SK-N-SH (cell line): ENCODE results near the gene ITIH5. TPM values are rescaled to one million over a fixed set of nuclear protein-coding genes. Genes with fewer than 3 reads are reported as not detected.

Experiments used
- CTCF ChIA-PET: fragments of 300-600, 350-600 bp; formaldehyde crosslinking; extraction: SDS; loops from one replicate; lab custom pipeline; 2021; lab: Yijun Ruan, JAX
- POLR2A ChIA-PET: fragments of 350-600 bp; sonication (Branson Sonifier 250); formaldehyde crosslinking; extraction: SDS; loops from one replicate; lab custom pipeline; 2020; ENCODE audit warnings: antibody characterized with exemption, inconsistent platforms; lab: Yijun Ruan, JAX
- DNase-seq: peaks from one replicate; pipeline ENCODE4 v3.0.0; 2012
- H2AFZ ChIP-seq: fragments of 200-600 bp; sonication (generic); 2 replicates; pipeline ENCODE4 v1.8.1; 2016; ENCODE audit warnings: antibody characterized with exemption, mild to moderate bottlenecking, low read depth
- H3F3A ChIP-seq: fragments of 200-600 bp; sonication (generic); replicated peaks from 2 replicates; pipeline ENCODE3; 2016; ENCODE audit warnings: antibody characterized with exemption, mild to moderate bottlenecking; ENCODE audit not compliant: insufficient read depth
- H3K27ac ChIP-seq, 2 experiments: fragments of 200-500 bp in 1 of 2; fragments of 200-600 bp in 1 of 2; sonication (Bioruptor generic) in 1 of 2; sonication (generic), shearing (Covaris generic) in 1 of 2; 2 replicates each; pipeline versions ENCODE4 v1.5.1 to v1.6.1; 2014 to 2016; ENCODE audit warnings: low read depth in 2 of 2, inconsistent platforms in 1 of 2, low read length in 1 of 2, mild to moderate bottlenecking in 1 of 2, mixed read lengths in 1 of 2
- H3K27me3 ChIP-seq: fragments of 200-600 bp; sonication (generic), shearing (Covaris generic); 2 replicates; pipeline ENCODE4 v1.6.1; 2016; ENCODE audit warnings: mixed run types; ENCODE audit not compliant: insufficient read depth
- H3K36me3 ChIP-seq, 2 experiments: fragments of 200-500 bp in 1 of 2; fragments of 200-600 bp in 1 of 2; sonication (Bioruptor generic) in 1 of 2; sonication (generic) in 1 of 2; replicated peaks in 1 of 2; 2 replicates each; pipeline versions ENCODE3 to v1.5.1; 2014 to 2016; ENCODE audit warnings: low read length in 1 of 2, mild to moderate bottlenecking in 1 of 2; ENCODE audit not compliant: insufficient read depth in 2 of 2, control insufficient read depth in 1 of 2
- H3K4me1 ChIP-seq, 2 experiments: fragments of 200-500 bp in 1 of 2; fragments of 200-600 bp in 1 of 2; sonication (Bioruptor generic) in 1 of 2; sonication (generic), shearing (Covaris generic) in 1 of 2; 2 replicates each; pipeline versions ENCODE4 v1.5.1 to v1.6.1; 2014 to 2016; ENCODE audit warnings: low read depth in 1 of 2, low read length in 1 of 2, mixed run types in 1 of 2; ENCODE audit not compliant: insufficient read depth in 2 of 2, control insufficient read depth in 1 of 2
- H3K4me2 ChIP-seq: fragments of 200-600 bp; sonication (generic), shearing (Covaris generic); 2 replicates; pipeline ENCODE4 v1.6.1; 2017; ENCODE audit warnings: mixed run types
- H3K4me3 ChIP-seq, 2 experiments: fragments of 200-500 bp in 1 of 2; fragments of 200-600 bp in 1 of 2; sonication (Bioruptor generic) in 1 of 2; sonication (generic), shearing (Covaris generic) in 1 of 2; 2 replicates each; pipeline versions ENCODE4 v1.5.1 to v1.8.1; 2014 to 2016; ENCODE audit warnings: low read depth in 2 of 2, inconsistent platforms in 1 of 2, low read length in 1 of 2, mild to moderate bottlenecking in 1 of 2, mixed read lengths in 1 of 2, moderate library complexity in 1 of 2
- H3K79me2 ChIP-seq: fragments of 200-600 bp; sonication (generic); 2 replicates; pipeline ENCODE4 v1.8.1; 2017; ENCODE audit warnings: mild to moderate bottlenecking; ENCODE audit not compliant: insufficient read depth
- H3K9ac ChIP-seq: fragments of 200-600 bp; sonication (generic); 2 replicates; pipeline ENCODE4 v1.6.1; 2017; ENCODE audit warnings: mixed run types
- H3K9me2 ChIP-seq: fragments of 200-600 bp; sonication (generic); 2 replicates; pipeline ENCODE4 v1.6.1; 2017; ENCODE audit warnings: mixed run types
- H3K9me3 ChIP-seq: fragments of 200-600 bp; sonication (generic); 2 replicates; pipeline ENCODE4 v1.6.1; 2017; ENCODE audit warnings: mixed run types, mild to moderate bottlenecking, moderate library complexity
- H4K20me1 ChIP-seq: fragments of 200-600 bp; sonication (generic); 2 replicates; pipeline ENCODE4 v1.6.1; 2017; ENCODE audit warnings: mild to moderate bottlenecking, mixed run types; ENCODE audit not compliant: insufficient read depth
- EP300 ChIP-seq, 2 experiments: IDR thresholded peaks; 2 replicates each; pipeline versions ENCODE4 v1.4.0 to v1.6.1; 2012; ENCODE audit warnings: borderline replicate concordance in 1 of 2, low read depth in 1 of 2, low read length in 1 of 2
- EZH2phosphoT487 ChIP-seq: fragments of 200-600 bp; sonication (generic); IDR thresholded peaks from 2 replicates; pipeline ENCODE4 v1.6.1; 2017; ENCODE audit warnings: low read depth, mixed run types, mild to moderate bottlenecking, antibody characterized with exemption, moderate library complexity, borderline replicate concordance
- FOSL2 ChIP-seq: IDR thresholded peaks from 2 replicates; pipeline ENCODE4 v1.4.0; 2012; ENCODE audit warnings: low read depth, mild to moderate bottlenecking, moderate library complexity, borderline replicate concordance
- FOXJ3 ChIP-seq: sonication (generic); formaldehyde crosslinking; IDR thresholded peaks from 2 replicates; pipeline ENCODE4 v1.5.1; 2020; ENCODE audit warnings: mild to moderate bottlenecking, missing genetic modification reagents
- GABPA ChIP-seq: IDR thresholded peaks from 2 replicates; pipeline ENCODE4 v1.4.0; 2012; ENCODE audit warnings: low read depth, mild to moderate bottlenecking
- GATA2 ChIP-seq: sonication (generic); formaldehyde crosslinking; IDR thresholded peaks from 2 replicates; pipeline ENCODE4 v1.5.0; 2020; ENCODE audit warnings: mild to moderate bottlenecking, missing genetic modification reagents
- MXI1 ChIP-seq: IDR thresholded peaks from 2 replicates; pipeline ENCODE4 v1.6.1; 2012; ENCODE audit warnings: mild to moderate bottlenecking, low read depth, low read length, improper control_type of control experiment
- NFIC ChIP-seq: IDR thresholded peaks from 2 replicates; pipeline ENCODE4 v1.4.0; 2012; ENCODE audit warnings: borderline replicate concordance
- NRF1 ChIP-seq: IDR thresholded peaks from 2 replicates; pipeline ENCODE4 v1.6.1; 2012; ENCODE audit warnings: low read depth, mild to moderate bottlenecking, low read length
- PBX3 ChIP-seq: IDR thresholded peaks from 2 replicates; pipeline ENCODE4; 2012
- POLR2AphosphoS5 ChIP-seq: IDR thresholded peaks from 2 replicates; pipeline ENCODE4 v1.6.1; 2012; ENCODE audit warnings: low read depth, low read length
- RFX5 ChIP-seq: IDR thresholded peaks from 2 replicates; pipeline ENCODE4 v1.6.1; 2012; ENCODE audit warnings: mild to moderate bottlenecking, improper control_type of control experiment, low read length
- SIN3A ChIP-seq: IDR thresholded peaks from 2 replicates; pipeline ENCODE4 v1.6.1; 2012; ENCODE audit warnings: low read depth, mild to moderate bottlenecking, low read length, moderate library complexity, borderline replicate concordance
- TAF1 ChIP-seq: IDR thresholded peaks from 2 replicates; pipeline ENCODE4 v1.6.1; 2012; ENCODE audit warnings: low read depth, mild to moderate bottlenecking, low read length, moderate library complexity, borderline replicate concordance
- TCF12 ChIP-seq: IDR thresholded peaks from 2 replicates; pipeline ENCODE4 v1.4.0; 2012
- TEAD4 ChIP-seq: IDR thresholded peaks from 2 replicates; pipeline ENCODE4 v1.4.0; 2012; ENCODE audit warnings: mild to moderate bottlenecking, borderline replicate concordance; ENCODE audit not compliant: insufficient read depth
- USF1 ChIP-seq: IDR thresholded peaks from 2 replicates; pipeline ENCODE4 v1.4.0; 2012; ENCODE audit warnings: low read depth, borderline replicate concordance
- YY1 ChIP-seq: IDR thresholded peaks from 2 replicates; pipeline ENCODE4 v1.4.0; 2012; ENCODE audit warnings: low read depth, mild to moderate bottlenecking
- WGBS: methylation state at CpG from one replicate; pipeline ENCODE4 v1.1.6; 2017; ENCODE audit warnings: low lambda C conversion rate; 5-methylcytosine and 5-hydroxymethylcytosine counted together
- polyA plus RNA-seq, 3 experiments: library from polyadenylated mRNA; depleted of rRNA; stranded (reverse); fragments of >200 nt; gene quantifications; 2 replicates each; pipeline ENCODE4 v1.2.3, GENCODE V29; 2012
- TF ChIP-seq, protein P1 (sequence below): fragments of 200-600 bp; sonication (generic); IDR thresholded peaks from 2 replicates; pipeline ENCODE4 v1.6.1; 2017; ENCODE audit warnings: antibody characterized with exemption, mild to moderate bottlenecking, moderate library complexity

Gene ITIH5
- polyA plus RNA-seq, 1 of the 3 experiments (the other 2 are of a cell fraction): 0.07 TPM

- CTCF ChIA-PET: interaction anchor here (1.0 to 1.9 kb wide), 3 partner anchors 17 to 140 kb away, joined by 3 to 7 read pairs (median 6); no protein-coding TSS in a partner anchor
Observed at GRCh38 chr10:7547206-7547605, 119.6 kb downstream of the ITIH5 start.

GRCh38 chr10:7546385-7546967, 120.3 kb downstream of the ITIH5 start:
- H2AFZ ChIP-seq: no peak overlapping the region
- no peak overlapping the region for H3K27ac ChIP-seq
- ChIA-PET POLR2A (no interaction called here), CTCF (interaction anchor here (1.9 kb wide), 1 partner anchor 141 kb away, joined by 7 read pairs; no protein-coding TSS in a partner anchor)
- no peaks in the 10 kb centered on the region for H3K9me3 ChIP-seq
- no peaks in the 10 kb centered on the region for H3K9me2 ChIP-seq
- no peaks in the 10 kb centered on the region for H3F3A ChIP-seq
- DNase-seq: peak; percentile 40
- no peaks in the 10 kb centered on the region for H4K20me1 ChIP-seq
- no peak overlapping the region for H3K9ac ChIP-seq
- 51% methylated on average over 10 of the region's 10 CpGs for WGBS
- no peak overlapping the region for H3K4me3 ChIP-seq
- H3K4me2 ChIP-seq: no peak overlapping the region
- H3K79me2 ChIP-seq: no peaks in the 10 kb centered on the region
- no peaks in the 10 kb centered on the region for H3K27me3 ChIP-seq
- H3K36me3 ChIP-seq: no peaks in the 10 kb centered on the region
- H3K4me1 ChIP-seq: peaks cover 0 to 10% of the 10 kb centered on the region in 2 experiments; a peak in 1 of 4 replicates
- TF ChIP-seq PBX3 (no peak), EZH2phosphoT487 (no peak), EP300 (IDR thresholded peaks at IDR 0.05; ENCODE audit: borderline replicate concordance in 1 of 2, low read depth in 1 of 2, low read length in 1 of 2) (no peak), POLR2AphosphoS5 (no peak), SIN3A (no peak), FOXJ3 (CRISPR knock-in tag) (no peak), RFX5 (no peak), TCF12 (no peak), GABPA (no peak), YY1 (no peak), NFIC (no peak), GATA2 (no peak), USF1 (no peak)
- TF ChIP-seq, protein P1, sequence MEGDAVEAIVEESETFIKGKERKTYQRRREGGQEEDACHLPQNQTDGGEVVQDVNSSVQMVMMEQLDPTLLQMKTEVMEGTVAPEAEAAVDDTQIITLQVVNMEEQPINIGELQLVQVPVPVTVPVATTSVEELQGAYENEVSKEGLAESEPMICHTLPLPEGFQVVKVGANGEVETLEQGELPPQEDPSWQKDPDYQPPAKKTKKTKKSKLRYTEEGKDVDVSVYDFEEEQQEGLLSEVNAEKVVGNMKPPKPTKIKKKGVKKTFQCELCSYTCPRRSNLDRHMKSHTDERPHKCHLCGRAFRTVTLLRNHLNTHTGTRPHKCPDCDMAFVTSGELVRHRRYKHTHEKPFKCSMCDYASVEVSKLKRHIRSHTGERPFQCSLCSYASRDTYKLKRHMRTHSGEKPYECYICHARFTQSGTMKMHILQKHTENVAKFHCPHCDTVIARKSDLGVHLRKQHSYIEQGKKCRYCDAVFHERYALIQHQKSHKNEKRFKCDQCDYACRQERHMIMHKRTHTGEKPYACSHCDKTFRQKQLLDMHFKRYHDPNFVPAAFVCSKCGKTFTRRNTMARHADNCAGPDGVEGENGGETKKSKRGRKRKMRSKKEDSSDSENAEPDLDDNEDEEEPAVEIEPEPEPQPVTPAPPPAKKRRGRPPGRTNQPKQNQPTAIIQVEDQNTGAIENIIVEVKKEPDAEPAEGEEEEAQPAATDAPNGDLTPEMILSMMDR: no peak

More at GRCh38 chr10:7547206-7547605, 119.6 kb downstream of the ITIH5 start:
- Histone ChIP-seq H3K27me3 (no peaks in the 10 kb centered on the region), H3K4me3 (no peak overlapping the region), H3F3A (no peaks in the 10 kb centered on the region), H3K9ac (no peak overlapping the region), H3K9me2 (no peaks in the 10 kb centered on the region), H3K4me2 (no peak overlapping the region), H3K9me3 (no peaks in the 10 kb centered on the region), H4K20me1 (no peaks in the 10 kb centered on the region), H3K36me3 (no peaks in the 10 kb centered on the region), H2AFZ (no peak overlapping the region), H3K4me1 (peaks cover 0 to 10% of the 10 kb centered on the region in 2 experiments; a peak in 1 of 4 replicates), H3K27ac (no peak overlapping the region), H3K79me2 (no peaks in the 10 kb centered on the region)
- WGBS: 47% methylated on average over 7 of the region's 7 CpGs
- no peak for DNase-seq
- TF ChIP-seq FOSL2 (no peak), YY1 (no peak), SIN3A (no peak), FOXJ3 (CRISPR knock-in tag) (no peak), NFIC (no peak), RFX5 (no peak), TEAD4 (no peak), PBX3 (no peak), MXI1 (no peak), USF1 (no peak), NRF1 (no peak), TAF1 (no peak)
- POLR2A ChIA-PET: no interaction called here
